GM12891 (cell line): ENCODE measurements around the gene RAPH1.

Experiments used
- DNase-seq: peaks from one replicate; pipeline ENCODE4 v3.0.0; 2011; ENCODE audit warnings: low spot score; ENCODE audit not compliant: insufficient read length
- FAIRE-seq: peaks from 2 replicates; lab custom pipeline; 2011; peaks lifted over from hg19 to GRCh38; lab: Jason Lieb, UNC
- PAX5 ChIP-seq: IDR thresholded peaks from 2 replicates; pipeline ENCODE4 v1.6.1; 2011; ENCODE audit warnings: low read length, moderate library complexity, mild to moderate bottlenecking; ENCODE audit not compliant: insufficient read depth, severe bottlenecking
- POLR2A ChIP-seq: IDR thresholded peaks from 2 replicates; pipeline ENCODE4 v1.6.1; 2011; ENCODE audit warnings: low read depth, low read length, control low read depth
- POLR2AphosphoS5 ChIP-seq: IDR thresholded peaks from 2 replicates; pipeline ENCODE4 v1.6.1; 2011; ENCODE audit warnings: low read depth, low read length, control low read depth
- POU2F2 ChIP-seq: IDR thresholded peaks from 2 replicates; pipeline ENCODE4 v1.6.1; 2011; ENCODE audit warnings: low read depth, mild to moderate bottlenecking, control low read depth, low read length, moderate library complexity
- SPI1 ChIP-seq: IDR thresholded peaks from 2 replicates; pipeline ENCODE4 v1.6.1; 2011; ENCODE audit warnings: low read depth, low read length, control low read depth
- TAF1 ChIP-seq: IDR thresholded peaks from 2 replicates; pipeline ENCODE4 v1.6.1; 2011; ENCODE audit warnings: low read depth, low read length, control low read depth

RAPH1 gene

DNA sequence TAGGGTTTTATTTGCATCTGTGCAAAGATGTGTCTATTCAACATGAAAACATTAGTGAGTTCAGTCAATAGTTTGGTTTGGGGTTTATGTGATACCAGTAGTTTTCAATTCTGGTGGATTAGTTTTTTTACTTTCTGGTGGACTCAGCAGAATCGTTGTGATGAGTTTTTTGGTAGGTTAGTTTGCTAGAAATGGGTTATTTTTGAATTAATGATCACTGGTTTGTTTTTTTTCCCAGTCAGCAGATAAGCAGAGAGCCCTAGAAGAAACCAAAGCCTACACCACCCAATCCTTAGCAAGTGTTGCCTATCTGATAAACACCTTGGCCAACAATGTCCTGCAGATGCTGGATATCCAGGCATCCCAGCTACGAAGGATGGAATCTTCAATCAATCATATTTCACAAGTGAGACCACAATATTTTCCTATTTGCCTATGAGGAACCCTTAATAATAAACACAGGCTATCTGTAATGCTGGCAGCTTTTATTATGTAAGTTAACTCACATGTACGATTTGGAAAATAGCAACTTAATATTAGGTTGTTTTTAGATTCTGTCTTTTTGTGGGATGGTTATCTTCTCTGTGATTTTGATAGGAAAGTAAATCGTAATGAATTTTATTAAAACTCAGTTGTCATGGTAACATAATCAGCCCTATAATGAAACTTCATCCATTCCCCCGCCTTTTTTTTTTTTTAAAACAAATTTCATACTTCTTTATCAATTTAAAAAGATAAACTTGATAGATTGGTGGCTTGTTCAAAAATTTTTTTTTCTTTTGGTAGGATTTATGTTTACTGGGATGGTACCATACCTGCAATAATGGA lies 168.2 kb downstream of the RAPH1 start:
- DNase-seq (no peak), FAIRE-seq (no peak)

DNA sequence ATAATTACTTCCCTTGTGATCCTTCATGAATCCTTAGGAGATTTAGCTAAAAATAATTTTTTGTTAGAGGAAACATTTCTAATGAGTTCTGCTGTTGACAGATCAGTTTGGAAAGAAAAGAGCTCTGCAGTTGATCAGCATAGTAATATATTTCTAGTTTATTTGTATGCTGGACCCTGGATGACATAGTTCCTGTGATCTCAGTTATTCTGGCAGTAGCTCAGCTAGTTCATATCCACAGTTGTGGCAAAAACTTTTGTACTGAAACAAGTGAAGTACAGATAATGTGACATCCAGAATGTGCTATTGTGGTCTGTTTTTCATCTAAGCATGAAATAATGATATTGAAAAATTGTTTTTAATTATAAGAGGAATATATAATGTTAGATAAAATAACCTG lies 173.2 kb downstream of the RAPH1 start:
- TF ChIP-seq SPI1: no peak
- TF ChIP-seq PAX5: no peak
- no peak for TF ChIP-seq POLR2A
- no peak for TF ChIP-seq TAF1
- TF ChIP-seq POLR2AphosphoS5: no peak
- TF ChIP-seq POU2F2: no peak
- DNase-seq (no peak), FAIRE-seq (no peak)

More for the DNA sequence above, 168.2 kb downstream of the RAPH1 start:
- no peak for TF ChIP-seq SPI1
- no peak for TF ChIP-seq POLR2A
- no peak for TF ChIP-seq POU2F2
- no peak for TF ChIP-seq PAX5
- no peak for TF ChIP-seq TAF1
- no peak for TF ChIP-seq POLR2AphosphoS5

DNA sequence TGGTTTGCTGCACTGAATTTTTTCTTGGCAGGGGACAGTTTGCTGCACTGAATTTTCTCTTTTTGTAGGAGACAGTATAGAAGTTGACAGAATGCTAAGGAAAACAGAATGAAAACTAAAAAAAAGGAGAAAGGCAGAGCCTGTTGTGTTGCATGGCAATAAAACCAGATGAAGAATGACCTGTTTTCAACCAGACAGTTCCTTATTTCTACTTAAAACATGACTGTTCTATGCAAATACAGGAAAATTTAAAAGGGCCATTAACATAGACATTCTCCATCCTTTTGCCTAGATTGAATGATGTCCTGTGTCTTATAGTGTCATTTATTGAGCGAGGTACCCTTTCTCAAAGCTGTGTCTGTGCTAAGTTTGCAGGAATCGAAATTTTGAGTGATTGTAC lies 173.6 kb downstream of the RAPH1 start:
- FAIRE-seq: peak; percentile 55
- TF ChIP-seq SPI1: peak; percentile 50; the same call in 1 of the 2 replicates
- no peak for TF ChIP-seq POLR2A
- no peak for DNase-seq

DNA sequence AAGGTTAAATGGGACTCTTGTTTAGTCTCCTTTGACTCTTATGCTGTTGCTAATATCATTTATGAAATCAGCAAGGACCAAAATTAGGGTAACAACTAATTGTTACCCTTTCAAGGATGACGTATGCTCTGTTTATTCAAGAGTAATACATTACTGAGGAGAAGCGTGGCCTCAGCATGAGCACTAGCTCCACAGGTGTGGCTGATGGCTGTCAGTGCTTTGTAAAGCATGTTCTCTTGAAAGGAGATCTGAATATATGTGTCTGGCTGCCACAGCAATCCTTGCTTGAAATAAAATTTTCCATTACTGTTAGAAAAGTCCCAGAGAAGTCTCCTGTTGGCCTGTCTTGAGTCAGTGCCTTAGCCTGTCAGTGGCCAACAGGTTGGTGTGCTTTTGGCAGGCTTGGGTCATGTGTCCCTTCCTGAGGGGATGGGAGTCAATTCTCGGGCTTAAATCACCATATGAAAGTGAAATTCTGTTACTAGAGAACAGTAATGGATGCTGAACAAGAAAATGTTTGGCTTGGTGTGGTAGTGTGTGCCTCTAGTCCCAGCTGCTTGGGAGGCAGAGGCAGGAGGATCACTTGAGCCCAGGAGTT lies 174.2 kb downstream of the RAPH1 start:
- no peak for DNase-seq
- TF ChIP-seq POLR2AphosphoS5 (no peak), POLR2A (no peak), TAF1 (no peak), POU2F2 (no peak), SPI1 (no peak), PAX5 (no peak)
- FAIRE-seq: peak; percentile 50

DNA sequence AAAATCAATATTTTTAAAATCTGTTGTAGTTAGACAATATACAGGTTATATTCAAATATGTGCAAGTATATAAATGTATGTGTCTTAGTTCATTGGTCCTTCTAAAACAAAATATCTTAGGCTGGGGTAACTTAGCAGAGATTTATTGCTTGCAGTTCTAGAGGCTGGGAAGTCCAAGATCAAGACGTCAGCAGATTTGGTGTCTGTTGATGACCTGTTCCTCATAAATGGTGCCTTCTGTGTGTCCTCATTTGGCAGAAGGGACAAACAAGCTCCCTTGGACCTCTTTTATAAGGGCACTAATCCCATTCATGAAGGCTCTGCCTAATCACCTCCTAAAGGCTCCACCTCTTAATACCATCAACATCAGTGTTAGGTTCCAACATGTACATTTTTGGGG lies 175.7 kb downstream of the RAPH1 start:
- DNase-seq: no peak
- no peak for TF ChIP-seq POLR2AphosphoS5
- no peak for TF ChIP-seq POU2F2
- TF ChIP-seq PAX5: no peak
- TF ChIP-seq SPI1: no peak
- TF ChIP-seq TAF1: no peak
- TF ChIP-seq POLR2A: no peak
- FAIRE-seq: no peak

DNA sequence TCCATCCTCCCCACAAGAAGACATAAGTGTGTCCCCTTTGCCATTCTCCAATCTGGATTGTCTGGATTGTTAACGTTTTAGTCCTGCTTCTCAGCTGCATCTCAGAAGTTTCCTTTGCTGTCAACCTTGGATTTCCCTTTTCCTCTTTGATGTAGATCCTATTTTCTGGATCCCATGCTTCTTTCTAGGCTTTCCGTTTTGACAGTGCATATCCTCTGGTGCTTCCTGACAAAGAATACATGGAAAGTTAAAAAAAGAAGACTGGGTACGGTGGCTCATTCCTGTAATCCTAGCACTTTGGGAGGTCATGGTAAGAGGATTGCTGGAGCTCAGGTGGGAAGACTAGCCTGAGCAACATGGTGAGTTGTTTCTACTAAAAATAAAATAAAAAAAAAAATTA lies 180.1 kb downstream of the RAPH1 start:
- FAIRE-seq (no peak), DNase-seq (no peak)
- no peak for TF ChIP-seq PAX5
- TF ChIP-seq POLR2A: no peak
- TF ChIP-seq POU2F2: no peak
- TF ChIP-seq SPI1: no peak
- TF ChIP-seq TAF1: no peak

DNA sequence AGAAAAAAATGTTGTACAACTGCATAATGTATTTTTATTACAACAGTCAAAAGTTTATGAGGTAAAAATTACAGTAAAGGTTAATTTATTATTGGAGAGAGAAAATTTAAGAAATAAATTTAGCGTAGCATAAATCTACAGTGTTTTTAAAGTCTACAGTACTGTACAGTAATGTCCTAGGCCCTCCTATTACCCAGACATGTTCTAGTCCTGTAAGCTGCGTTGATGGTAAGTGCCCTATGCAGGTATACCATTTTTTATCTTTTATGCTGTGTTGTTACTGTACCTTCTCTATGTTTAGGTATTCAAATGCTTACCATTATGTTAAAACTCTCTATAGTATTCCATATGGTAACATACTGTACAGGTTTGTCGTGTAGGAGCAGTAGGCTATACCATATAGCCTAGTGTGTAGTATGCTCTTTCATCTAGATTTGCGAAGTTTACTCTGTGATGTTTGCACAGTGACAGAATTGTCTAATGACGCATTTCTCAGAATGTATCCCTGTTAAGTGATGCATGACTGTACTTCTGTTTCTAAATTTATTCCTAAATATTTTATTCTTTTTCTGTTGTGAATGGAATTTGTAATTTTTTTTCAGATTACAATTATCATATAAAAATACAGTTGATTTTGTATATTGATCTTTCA lies 182.4 kb downstream of the RAPH1 start:
- TF ChIP-seq POLR2AphosphoS5 (no peak), TAF1 (no peak), POLR2A (no peak), POU2F2 (no peak)
- no peak for FAIRE-seq
- DNase-seq: no peak

DNA sequence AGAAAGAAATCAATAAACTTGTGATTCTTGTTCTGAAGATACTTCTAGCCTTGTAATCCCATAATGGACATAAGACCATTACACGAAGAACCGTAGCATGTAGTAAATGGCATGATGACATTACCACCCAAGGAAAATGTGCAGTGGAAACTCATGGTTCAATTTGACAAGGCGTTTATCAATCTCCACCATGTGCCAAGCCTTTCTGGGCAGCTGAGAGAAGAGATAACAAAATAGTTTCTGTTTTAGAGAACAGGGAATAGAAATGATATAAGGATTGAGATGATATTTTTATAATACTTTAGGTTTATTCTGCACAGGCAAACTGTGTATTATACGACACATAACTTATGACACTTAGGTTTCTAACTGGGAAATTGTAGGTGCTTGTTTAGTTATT lies 187.7 kb downstream of the RAPH1 start:
- FAIRE-seq: no peak
- TF ChIP-seq POLR2A (no peak), PAX5 (no peak), POU2F2 (no peak), SPI1 (no peak), POLR2AphosphoS5 (no peak), TAF1 (no peak)
- no peak for DNase-seq

DNA sequence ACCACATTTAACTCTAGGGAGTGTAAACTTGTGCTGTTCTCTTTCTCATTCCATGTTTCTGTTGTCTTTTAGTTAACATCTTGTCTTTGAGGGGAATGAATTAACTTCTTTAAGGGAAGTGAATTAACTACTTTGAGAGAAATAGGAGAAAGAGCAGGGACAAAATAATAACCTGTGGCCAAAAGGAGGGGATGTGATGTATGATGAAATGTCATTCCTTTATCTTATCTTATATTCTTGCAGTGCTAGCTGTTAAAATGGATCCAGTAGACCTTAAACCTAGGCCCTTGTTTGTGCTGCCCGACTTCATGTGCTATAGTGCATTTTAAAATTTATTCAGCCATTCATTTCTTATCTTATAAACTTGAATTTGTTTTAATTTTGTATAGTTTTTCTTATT lies 188.5 kb downstream of the RAPH1 start:
- no peak for TF ChIP-seq PAX5
- no peak for TF ChIP-seq POLR2A
- no peak for TF ChIP-seq SPI1
- TF ChIP-seq POLR2AphosphoS5: no peak
- no peak for TF ChIP-seq POU2F2
- TF ChIP-seq TAF1: no peak
- DNase-seq (no peak), FAIRE-seq (no peak)

DNA sequence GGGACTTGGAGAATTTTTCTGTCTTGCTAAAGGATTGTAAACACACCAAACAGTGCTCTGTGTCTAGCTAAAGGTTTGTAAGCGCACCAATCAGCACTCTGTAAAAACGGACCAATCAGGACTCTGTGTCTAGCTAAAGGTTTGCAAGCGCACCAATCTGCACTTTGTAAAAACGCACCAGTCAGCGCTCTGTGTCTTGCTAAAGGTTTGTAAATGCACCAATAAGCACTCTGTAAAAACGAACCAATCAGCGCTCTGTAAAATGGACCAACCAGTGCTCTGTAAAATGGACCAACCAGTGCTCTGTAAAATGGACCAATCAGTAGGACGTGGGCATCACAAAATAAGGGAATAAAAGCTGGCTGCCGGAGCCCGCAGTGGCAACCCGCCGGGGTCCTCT lies 190.4 kb downstream of the RAPH1 start:
- TF ChIP-seq TAF1 (no peak), PAX5 (no peak), POLR2AphosphoS5 (no peak), POU2F2 (no peak), SPI1 (no peak), POLR2A (no peak)
- DNase-seq: no peak
- no peak for FAIRE-seq
